SK-N-SH (cell line): ENCODE data around the gene IGF2R. TPM values are rescaled to one million over a fixed set of nuclear protein-coding genes. Genes with fewer than 3 reads are reported as not detected.

Experiments used
- CTCF ChIA-PET: fragments of 300-600, 350-600 bp; formaldehyde crosslinking; extraction: SDS; loops from one replicate; lab custom pipeline; 2021; lab: Yijun Ruan, JAX
- POLR2A ChIA-PET: fragments of 350-600 bp; sonication (Branson Sonifier 250); formaldehyde crosslinking; extraction: SDS; loops from one replicate; lab custom pipeline; 2020; ENCODE audit warnings: antibody characterized with exemption, inconsistent platforms; lab: Yijun Ruan, JAX
- DNase-seq: peaks from one replicate; pipeline ENCODE4 v3.0.0; 2012
- H2AFZ ChIP-seq: fragments of 200-600 bp; sonication (generic); 2 replicates; pipeline ENCODE4 v1.8.1; 2016; ENCODE audit warnings: antibody characterized with exemption, mild to moderate bottlenecking, low read depth
- H3F3A ChIP-seq: fragments of 200-600 bp; sonication (generic); replicated peaks from 2 replicates; pipeline ENCODE3; 2016; ENCODE audit warnings: antibody characterized with exemption, mild to moderate bottlenecking; ENCODE audit not compliant: insufficient read depth
- H3K27ac ChIP-seq, 2 experiments: fragments of 200-500 bp in 1 of 2; fragments of 200-600 bp in 1 of 2; sonication (Bioruptor generic) in 1 of 2; sonication (generic), shearing (Covaris generic) in 1 of 2; 2 replicates each; pipeline versions ENCODE4 v1.5.1 to v1.6.1; 2014 to 2016; ENCODE audit warnings: low read depth in 2 of 2, inconsistent platforms in 1 of 2, low read length in 1 of 2, mild to moderate bottlenecking in 1 of 2, mixed read lengths in 1 of 2
- H3K27me3 ChIP-seq: fragments of 200-600 bp; sonication (generic), shearing (Covaris generic); 2 replicates; pipeline ENCODE4 v1.6.1; 2016; ENCODE audit warnings: mixed run types; ENCODE audit not compliant: insufficient read depth
- H3K36me3 ChIP-seq, 2 experiments: fragments of 200-500 bp in 1 of 2; fragments of 200-600 bp in 1 of 2; sonication (Bioruptor generic) in 1 of 2; sonication (generic) in 1 of 2; replicated peaks in 1 of 2; 2 replicates each; pipeline versions ENCODE3 to v1.5.1; 2014 to 2016; ENCODE audit warnings: low read length in 1 of 2, mild to moderate bottlenecking in 1 of 2; ENCODE audit not compliant: insufficient read depth in 2 of 2, control insufficient read depth in 1 of 2
- H3K4me1 ChIP-seq, 2 experiments: fragments of 200-500 bp in 1 of 2; fragments of 200-600 bp in 1 of 2; sonication (Bioruptor generic) in 1 of 2; sonication (generic), shearing (Covaris generic) in 1 of 2; 2 replicates each; pipeline versions ENCODE4 v1.5.1 to v1.6.1; 2014 to 2016; ENCODE audit warnings: low read depth in 1 of 2, low read length in 1 of 2, mixed run types in 1 of 2; ENCODE audit not compliant: insufficient read depth in 2 of 2, control insufficient read depth in 1 of 2
- H3K4me2 ChIP-seq: fragments of 200-600 bp; sonication (generic), shearing (Covaris generic); 2 replicates; pipeline ENCODE4 v1.6.1; 2017; ENCODE audit warnings: mixed run types
- H3K4me3 ChIP-seq, 2 experiments: fragments of 200-500 bp in 1 of 2; fragments of 200-600 bp in 1 of 2; sonication (Bioruptor generic) in 1 of 2; sonication (generic), shearing (Covaris generic) in 1 of 2; 2 replicates each; pipeline versions ENCODE4 v1.5.1 to v1.8.1; 2014 to 2016; ENCODE audit warnings: low read depth in 2 of 2, inconsistent platforms in 1 of 2, low read length in 1 of 2, mild to moderate bottlenecking in 1 of 2, mixed read lengths in 1 of 2, moderate library complexity in 1 of 2
- H3K79me2 ChIP-seq: fragments of 200-600 bp; sonication (generic); 2 replicates; pipeline ENCODE4 v1.8.1; 2017; ENCODE audit warnings: mild to moderate bottlenecking; ENCODE audit not compliant: insufficient read depth
- H3K9ac ChIP-seq: fragments of 200-600 bp; sonication (generic); 2 replicates; pipeline ENCODE4 v1.6.1; 2017; ENCODE audit warnings: mixed run types
- H3K9me2 ChIP-seq: fragments of 200-600 bp; sonication (generic); 2 replicates; pipeline ENCODE4 v1.6.1; 2017; ENCODE audit warnings: mixed run types
- H3K9me3 ChIP-seq: fragments of 200-600 bp; sonication (generic); 2 replicates; pipeline ENCODE4 v1.6.1; 2017; ENCODE audit warnings: mixed run types, mild to moderate bottlenecking, moderate library complexity
- H4K20me1 ChIP-seq: fragments of 200-600 bp; sonication (generic); 2 replicates; pipeline ENCODE4 v1.6.1; 2017; ENCODE audit warnings: mild to moderate bottlenecking, mixed run types; ENCODE audit not compliant: insufficient read depth
- CHD2 ChIP-seq: fragments of 150-350 bp; IDR thresholded peaks from 2 replicates; pipeline ENCODE4 v1.6.1; 2018; ENCODE audit warnings: low read length; ENCODE audit not compliant: partially characterized antibody
- ELF1 ChIP-seq: IDR thresholded peaks from 2 replicates; pipeline ENCODE4 v1.4.0; 2012
- EP300 ChIP-seq, 2 experiments: IDR thresholded peaks; 2 replicates each; pipeline versions ENCODE4 v1.4.0 to v1.6.1; 2012; ENCODE audit warnings: borderline replicate concordance in 1 of 2, low read depth in 1 of 2, low read length in 1 of 2
- EZH2phosphoT487 ChIP-seq: fragments of 200-600 bp; sonication (generic); IDR thresholded peaks from 2 replicates; pipeline ENCODE4 v1.6.1; 2017; ENCODE audit warnings: low read depth, mixed run types, mild to moderate bottlenecking, antibody characterized with exemption, moderate library complexity, borderline replicate concordance
- FOSL2 ChIP-seq: IDR thresholded peaks from 2 replicates; pipeline ENCODE4 v1.4.0; 2012; ENCODE audit warnings: low read depth, mild to moderate bottlenecking, moderate library complexity, borderline replicate concordance
- FOXJ3 ChIP-seq: sonication (generic); formaldehyde crosslinking; IDR thresholded peaks from 2 replicates; pipeline ENCODE4 v1.5.1; 2020; ENCODE audit warnings: mild to moderate bottlenecking, missing genetic modification reagents
- FOXM1 ChIP-seq: IDR thresholded peaks from 2 replicates; pipeline ENCODE4 v1.4.0; 2012; ENCODE audit warnings: low read depth, mild to moderate bottlenecking
- GATA2 ChIP-seq: sonication (generic); formaldehyde crosslinking; IDR thresholded peaks from 2 replicates; pipeline ENCODE4 v1.5.0; 2020; ENCODE audit warnings: mild to moderate bottlenecking, missing genetic modification reagents
- IRF3 ChIP-seq: fragments of 150-350 bp; IDR thresholded peaks from 2 replicates; pipeline ENCODE4 v1.6.1; 2016; ENCODE audit warnings: mild to moderate bottlenecking, low read depth, low read length
- JUND ChIP-seq: IDR thresholded peaks from 2 replicates; pipeline ENCODE4 v1.4.0; 2012
- NFIC ChIP-seq: IDR thresholded peaks from 2 replicates; pipeline ENCODE4 v1.4.0; 2012; ENCODE audit warnings: borderline replicate concordance
- RAD21 ChIP-seq: IDR thresholded peaks from 2 replicates; pipeline ENCODE4 v1.6.1; 2012; ENCODE audit warnings: mild to moderate bottlenecking, low read length
- RCOR1 ChIP-seq: fragments of 150-350 bp; IDR thresholded peaks from 2 replicates; pipeline ENCODE4 v1.6.1; 2017; ENCODE audit warnings: antibody characterized with exemption, low read length
- SIN3A ChIP-seq: IDR thresholded peaks from 2 replicates; pipeline ENCODE4 v1.6.1; 2012; ENCODE audit warnings: low read depth, mild to moderate bottlenecking, low read length, moderate library complexity, borderline replicate concordance
- SMC3 ChIP-seq: IDR thresholded peaks from 2 replicates; pipeline ENCODE4 v1.6.1; 2012; ENCODE audit warnings: low read depth, low read length, improper control_type of control experiment
- TAF1 ChIP-seq: IDR thresholded peaks from 2 replicates; pipeline ENCODE4 v1.6.1; 2012; ENCODE audit warnings: low read depth, mild to moderate bottlenecking, low read length, moderate library complexity, borderline replicate concordance
- TCF12 ChIP-seq: IDR thresholded peaks from 2 replicates; pipeline ENCODE4 v1.4.0; 2012
- YY1 ChIP-seq: IDR thresholded peaks from 2 replicates; pipeline ENCODE4 v1.4.0; 2012; ENCODE audit warnings: low read depth, mild to moderate bottlenecking
- WGBS: methylation state at CpG from one replicate; pipeline ENCODE4 v1.1.6; 2017; ENCODE audit warnings: low lambda C conversion rate; 5-methylcytosine and 5-hydroxymethylcytosine counted together
- polyA plus RNA-seq, 3 experiments: library from polyadenylated mRNA; depleted of rRNA; stranded (reverse); fragments of >200 nt; gene quantifications; 2 replicates each; pipeline ENCODE4 v1.2.3, GENCODE V29; 2012

Gene IGF2R
- polyA plus RNA-seq, 1 of the 3 experiments (the other 2 are of a cell fraction) = 45.0 TPM

GRCh38 chr6:159981071-159981402, 12.2 kb downstream of the IGF2R start:
- CTCF ChIA-PET = no interaction called here
- H3K27me3 ChIP-seq = no peaks in the 10 kb centered on the region
- peaks cover 7% of the 10 kb centered on the region for H3F3A ChIP-seq
- no peak for DNase-seq
- no peak overlapping the region for H2AFZ ChIP-seq
- WGBS = 93% methylated on average over 5 of the region's 6 CpGs
- H3K4me3 ChIP-seq = no peak overlapping the region
- H3K36me3 ChIP-seq = no peaks in the 10 kb centered on the region
- peaks cover 99% of the 10 kb centered on the region for H3K79me2 ChIP-seq
- H3K4me2 ChIP-seq = no peak overlapping the region
- no peaks in the 10 kb centered on the region for H3K9me3 ChIP-seq
- H3K27ac ChIP-seq = no peak overlapping the region
- TF ChIP-seq SMC3 = no peak
- TF ChIP-seq TCF12 = no peak
- no peak for TF ChIP-seq GATA2
- no peak for TF ChIP-seq SIN3A
- no peak for TF ChIP-seq EZH2phosphoT487
- TF ChIP-seq FOSL2 = no peak
- TF ChIP-seq YY1 = no peak
- TF ChIP-seq FOXJ3 = no peak
- TF ChIP-seq RCOR1 = no peak
- TF ChIP-seq CHD2 = no peak
- no peak for TF ChIP-seq ELF1
- TF ChIP-seq IRF3 = no peak
- no peak for TF ChIP-seq NFIC
- no peaks in the 10 kb centered on the region; the same call in 1 of the 2 replicates for H3K9me2 ChIP-seq
- H3K9ac ChIP-seq = no peak overlapping the region
- H4K20me1 ChIP-seq = peaks cover 98% of the 10 kb centered on the region
- POLR2A ChIA-PET = no interaction called here
- peaks cover 43 to 56% of the 10 kb centered on the region in 2 experiments for H3K4me1 ChIP-seq

- Histone ChIP-seq H3K4me3 (no peak overlapping the region), H3K4me1 (peaks cover 43 to 56% of the 10 kb centered on the region in 2 experiments), H3K27ac (no peak overlapping the region), H3K9me2 (no peaks in the 10 kb centered on the region), H2AFZ (no peak overlapping the region), H3K4me2 (0 out of 2 replicates have a peak overlapping the region, but pooled peaks have one; percentile 12)
- TF ChIP-seq EP300 (IDR thresholded peaks at IDR 0.05; ENCODE audit: borderline replicate concordance in 1 of 2, low read depth in 1 of 2, low read length in 1 of 2) (no peak), TAF1 (no peak), JUND (no peak), RAD21 (no peak), FOXJ3 (no peak), CHD2 (no peak), GATA2 (no peak), FOXM1 (no peak), TCF12 (no peak), YY1 (no peak), SMC3 (no peak)
- TF ChIP-seq, all 33 proteins: peak for 0
- Histone ChIP-seq H3K27me3 (no peaks in the 10 kb centered on the region), H3F3A (peaks cover 7% of the 10 kb centered on the region), H4K20me1 (peaks cover 93% of the 10 kb centered on the region), H3K79me2 (peaks cover 99% of the 10 kb centered on the region), H3K36me3 (no peaks in the 10 kb centered on the region), H3K9ac (no peak overlapping the region), H3K9me3 (no peaks in the 10 kb centered on the region)
- DNase-seq = no peak
- ChIA-PET POLR2A (no interaction called here), CTCF (no interaction called here)
- WGBS = 91% methylated on average over 15 of the region's 16 CpGs
Measured at GRCh38 chr6:159981403-159982245, 12.7 kb downstream of the IGF2R start.
